ENCODE measurements around the gene TASOR2. TPM values are rescaled to one million over a fixed set of nuclear protein-coding genes. Genes with fewer than 3 reads are reported as not detected.

Gene TASOR2
- total and polyA plus RNA-seq, 8 donors = 10.7 to 36.9 (median 29.3) TPM

DNA sequence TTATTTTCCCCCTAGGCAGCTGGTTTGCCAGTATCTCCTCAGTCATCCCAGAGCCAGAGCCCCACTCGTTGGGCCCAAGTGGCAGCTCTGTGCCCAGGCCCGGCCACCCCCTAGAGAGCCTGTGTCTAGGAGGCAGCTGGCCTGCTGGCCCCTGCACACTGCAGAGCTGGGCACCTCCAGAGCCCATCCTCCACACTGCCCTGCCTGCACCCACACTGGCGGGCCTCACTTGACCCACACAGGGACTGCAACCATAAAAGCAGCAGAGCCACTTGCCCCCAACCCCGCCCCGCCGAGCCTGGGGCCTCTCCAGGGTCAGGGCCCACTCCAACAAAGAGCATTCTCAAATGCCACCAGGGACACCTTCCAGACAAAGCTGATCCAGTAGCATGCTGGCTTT lies 23.6 kb upstream of the TASOR2 start:
- intact Hi-C loops (cut with DNase I) = no loop called here
- no peaks in the 10 kb centered on the region for H3K27me3 ChIP-seq
- no peaks in the 10 kb centered on the region for H3K9me3 ChIP-seq
- no peak overlapping the region for H3K4me3 ChIP-seq
- H3K36me3 ChIP-seq = no peaks in the 10 kb centered on the region
- no peak overlapping the region for H3K27ac ChIP-seq
- TF ChIP-seq, protein P1, sequence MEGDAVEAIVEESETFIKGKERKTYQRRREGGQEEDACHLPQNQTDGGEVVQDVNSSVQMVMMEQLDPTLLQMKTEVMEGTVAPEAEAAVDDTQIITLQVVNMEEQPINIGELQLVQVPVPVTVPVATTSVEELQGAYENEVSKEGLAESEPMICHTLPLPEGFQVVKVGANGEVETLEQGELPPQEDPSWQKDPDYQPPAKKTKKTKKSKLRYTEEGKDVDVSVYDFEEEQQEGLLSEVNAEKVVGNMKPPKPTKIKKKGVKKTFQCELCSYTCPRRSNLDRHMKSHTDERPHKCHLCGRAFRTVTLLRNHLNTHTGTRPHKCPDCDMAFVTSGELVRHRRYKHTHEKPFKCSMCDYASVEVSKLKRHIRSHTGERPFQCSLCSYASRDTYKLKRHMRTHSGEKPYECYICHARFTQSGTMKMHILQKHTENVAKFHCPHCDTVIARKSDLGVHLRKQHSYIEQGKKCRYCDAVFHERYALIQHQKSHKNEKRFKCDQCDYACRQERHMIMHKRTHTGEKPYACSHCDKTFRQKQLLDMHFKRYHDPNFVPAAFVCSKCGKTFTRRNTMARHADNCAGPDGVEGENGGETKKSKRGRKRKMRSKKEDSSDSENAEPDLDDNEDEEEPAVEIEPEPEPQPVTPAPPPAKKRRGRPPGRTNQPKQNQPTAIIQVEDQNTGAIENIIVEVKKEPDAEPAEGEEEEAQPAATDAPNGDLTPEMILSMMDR (IDR thresholded peaks at IDR 0.05) = no peak
- no peak for ATAC-seq
- H3K4me1 ChIP-seq = peaks cover 0 to 8% (median 7%) of the 10 kb centered on the region in 3 donors
- DNase-seq = no peak
- WGBS, 2 donors = 88 to 90% methylated on average over 6 of the region's 6 CpGs
- no peak for FAIRE-seq

DNA sequence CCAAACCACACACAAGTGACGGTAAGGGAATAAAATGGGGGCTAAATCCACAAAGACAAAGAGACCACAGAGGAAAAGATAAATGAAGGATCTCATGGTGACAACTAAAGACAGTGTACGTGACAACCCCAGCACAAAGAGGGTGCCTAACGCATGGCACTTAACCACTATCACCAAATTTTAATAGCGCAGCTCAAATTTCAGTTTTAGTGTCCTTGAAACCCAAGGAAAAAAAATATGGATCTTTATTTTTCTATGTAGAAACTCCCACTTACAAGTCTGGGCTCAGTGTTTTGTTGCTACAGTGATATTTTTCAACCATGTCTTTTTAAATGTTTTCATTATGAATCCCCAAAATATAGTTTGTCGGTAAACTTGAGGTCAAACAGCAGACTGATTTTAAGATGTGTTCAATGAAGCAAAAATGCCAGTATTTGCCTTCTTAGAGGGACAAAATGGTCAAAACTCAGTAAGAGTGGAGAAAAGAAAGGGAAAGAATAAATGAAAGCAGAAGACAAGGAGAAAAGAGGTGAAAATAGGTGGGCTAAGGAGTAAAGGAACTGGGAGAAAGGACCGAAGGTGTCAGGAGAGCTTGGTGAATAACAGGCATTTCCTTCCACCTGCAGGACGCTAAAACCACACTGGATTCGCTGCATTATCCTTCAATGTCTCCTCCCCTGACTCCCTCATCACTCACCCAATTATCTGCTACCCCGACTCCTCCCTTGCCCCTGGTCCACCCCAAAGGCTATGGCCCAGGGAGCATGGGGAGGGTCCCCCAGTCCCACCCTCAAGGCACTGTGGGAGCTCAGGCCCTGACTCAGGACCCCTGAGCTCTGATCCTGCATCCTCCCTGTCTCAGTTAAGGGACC lies 21.7 kb upstream of the TASOR2 start:
- Histone ChIP-seq H3K9me3 (no peaks in the 10 kb centered on the region), H3K36me3 (no peaks in the 10 kb centered on the region), H3K27ac (no peak overlapping the region), H3K4me1 (peaks cover under 1 to 14% (median 7%) of the 10 kb centered on the region in 3 donors), H3K27me3 (no peaks in the 10 kb centered on the region), H3K4me3 (no peak overlapping the region)
- ATAC-seq (no peak), DNase-seq (no peak), FAIRE-seq (no peak)
- TF ChIP-seq, protein P1 (IDR thresholded peaks at IDR 0.05) = no peak
- intact Hi-C loops (cut with DNase I) = no loop called here
- WGBS, 2 donors = 63 to 82% methylated on average over 9 of the region's 9 CpGs

DNA sequence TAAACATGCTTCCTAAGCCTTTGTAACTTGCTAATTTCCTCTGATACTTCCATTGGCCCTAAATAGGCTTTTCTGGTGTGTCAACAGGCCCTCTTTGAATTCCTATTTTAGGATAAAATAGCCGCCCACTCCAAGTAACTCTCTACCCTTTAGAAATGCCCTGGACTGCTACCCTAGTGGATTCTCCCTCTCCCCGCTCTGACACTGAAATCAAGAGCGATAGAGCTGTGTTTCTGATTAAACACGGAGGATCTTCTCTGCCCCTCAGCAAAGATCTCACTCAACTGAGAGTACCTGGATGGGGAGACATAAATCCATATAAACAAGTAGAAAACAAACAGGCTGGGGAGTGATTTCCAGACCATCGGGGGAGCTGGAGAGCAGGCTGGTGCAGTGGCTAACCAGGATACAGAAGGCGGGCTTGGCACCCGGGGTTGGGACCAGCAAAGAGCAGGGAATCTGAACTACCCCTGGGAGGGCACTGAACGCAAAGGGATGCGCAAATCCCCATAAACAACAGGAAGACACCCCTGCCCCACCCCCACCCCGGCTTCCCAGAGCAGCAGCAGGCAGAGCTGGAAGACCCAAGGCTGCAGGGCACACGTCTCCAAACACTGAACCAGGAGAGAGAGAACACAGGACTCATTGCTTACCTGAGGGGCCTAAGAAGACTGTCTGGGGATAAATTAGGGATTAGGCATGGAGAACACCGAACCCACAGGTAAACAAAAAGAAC lies 20.8 kb upstream of the TASOR2 start:
- TF ChIP-seq, protein P1 (IDR thresholded peaks at IDR 0.05) = no peak

DNA sequence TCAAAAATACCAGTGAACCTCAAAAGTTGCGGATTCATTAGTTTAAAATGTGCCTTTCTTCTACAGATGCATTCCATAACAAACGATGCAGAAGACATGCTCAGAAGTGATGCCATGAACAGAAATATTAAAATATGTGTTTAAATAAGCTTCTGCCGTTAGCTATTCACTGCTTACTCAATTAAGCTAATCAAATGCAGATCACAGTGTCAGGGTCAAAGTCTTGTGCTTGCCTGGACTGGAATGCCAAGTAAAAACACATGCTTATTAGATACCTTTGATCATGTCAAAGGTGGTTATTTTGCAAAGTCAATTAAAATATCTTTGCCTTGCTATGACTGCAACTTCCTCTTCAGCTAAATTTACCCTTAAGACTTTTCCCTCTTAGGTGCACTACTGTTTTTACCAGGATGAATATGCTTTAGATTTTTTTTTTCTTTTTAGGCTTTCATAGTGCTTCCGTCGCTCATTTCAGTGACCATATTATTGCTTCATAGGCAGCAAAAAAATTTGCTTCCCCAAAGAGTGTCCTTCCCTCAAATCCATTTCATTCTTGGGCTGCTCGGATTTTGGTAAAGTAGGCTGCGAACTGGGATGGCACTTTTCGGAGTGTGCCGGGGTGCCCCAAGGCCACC lies 19.1 kb upstream of the TASOR2 start:
- intact Hi-C loops (cut with DNase I) = no loop called here
- no peak for FAIRE-seq
- H3K4me1 ChIP-seq = peaks cover 4 to 18% (median 11%) of the 10 kb centered on the region in 3 donors
- no peaks in the 10 kb centered on the region for H3K9me3 ChIP-seq
- peak overlapping the region; percentile 61 to 76 (median 70) for H3K27ac ChIP-seq
- no peak for DNase-seq
- H3K36me3 ChIP-seq = no peaks in the 10 kb centered on the region
- ATAC-seq = no peak
- H3K27me3 ChIP-seq = no peaks in the 10 kb centered on the region
- 18 to 19% methylated on average over 9 of the region's 9 CpGs for WGBS, 2 donors
- TF ChIP-seq, protein P1 (IDR thresholded peaks at IDR 0.05) = no peak
- peak overlapping the region; percentile 77 to 96 (median 90) for H3K4me3 ChIP-seq

More for the DNA sequence above, 20.8 kb upstream of the TASOR2 start:
- H3K36me3 ChIP-seq = no peaks in the 10 kb centered on the region
- H3K9me3 ChIP-seq = no peaks in the 10 kb centered on the region
- no peak overlapping the region for H3K27ac ChIP-seq
- 69 to 73% methylated on average over 12 of the region's 12 CpGs for WGBS, 2 donors
- intact Hi-C loops (cut with DNase I) = no loop called here
- no peaks in the 10 kb centered on the region for H3K27me3 ChIP-seq
- DNase-seq (no peak), ATAC-seq (no peak), FAIRE-seq (no peak)
- no peak overlapping the region for H3K4me3 ChIP-seq
- H3K4me1 ChIP-seq = peaks cover 4 to 18% (median 11%) of the 10 kb centered on the region in 3 donors
